ENCODE measurements around the gene CHRNB2.

CHRNB2 gene

DNA sequence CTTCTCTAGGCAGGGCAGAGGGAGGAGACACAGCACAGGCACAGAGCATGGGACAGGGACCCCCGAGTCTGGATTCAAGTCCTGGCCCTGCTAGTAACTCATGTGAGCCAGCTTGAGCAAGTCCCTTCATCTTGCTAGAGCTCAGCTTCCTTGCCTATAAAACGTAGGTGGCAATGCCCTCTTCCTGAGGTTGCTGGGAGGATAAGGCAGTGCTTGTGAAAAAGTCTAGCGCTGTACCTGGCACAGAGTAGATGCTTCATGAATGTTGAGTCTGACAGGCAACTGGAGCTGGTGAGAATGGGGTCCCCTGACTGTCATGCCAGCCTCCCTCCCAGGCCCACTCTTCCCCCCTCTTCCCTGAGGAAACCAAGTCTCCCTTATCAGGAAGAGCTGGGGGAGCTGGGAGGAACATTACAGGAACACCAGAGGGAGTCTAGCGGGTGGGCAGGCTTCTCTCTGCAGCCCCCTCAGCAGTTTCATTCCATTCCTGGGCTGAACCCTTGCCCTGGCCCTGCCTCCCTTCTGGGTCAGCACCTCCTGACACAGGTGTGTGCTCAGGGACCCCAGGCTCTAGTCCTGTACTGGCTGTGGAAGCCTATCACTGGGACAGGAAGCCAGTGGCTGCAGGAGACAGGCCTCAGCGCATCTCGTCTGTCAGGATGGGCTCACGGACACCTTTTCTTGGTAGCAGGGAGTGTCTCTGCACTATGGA lies 9.9 kb downstream of the CHRNB2 start:
- no peaks in the 10 kb centered on the region for H3K27me3 ChIP-seq (ENCODE audit: insufficient read depth, low read length)
- no peak overlapping the region for H2AFZ ChIP-seq (ENCODE audit: low read depth, low read length)
- no peaks in the 10 kb centered on the region for H3K9me3 ChIP-seq (ENCODE audit: low read length)
- no peak overlapping the region for H3K4me3 ChIP-seq (ENCODE audit: low read length)
- H3K36me3 ChIP-seq (ENCODE audit: insufficient read depth, low read length), result peaks cover 60% of the 10 kb centered on the region
- H3K4me1 ChIP-seq (ENCODE audit: insufficient read depth, low read length), result no peaks in the 10 kb centered on the region

GRCh38 chr1:154578058-154578418 lies 10.5 kb downstream of the CHRNB2 start:
- Histone ChIP-seq H3K9me3 (ENCODE audit: low read length) (no peaks in the 10 kb centered on the region), H3K4me1 (ENCODE audit: insufficient read depth, low read length) (no peaks in the 10 kb centered on the region), H3K4me3 (ENCODE audit: low read length) (no peak overlapping the region), H3K36me3 (ENCODE audit: insufficient read depth, low read length) (peaks cover 64% of the 10 kb centered on the region), H2AFZ (ENCODE audit: low read depth, low read length) (no peak overlapping the region), H3K27me3 (ENCODE audit: insufficient read depth, low read length) (no peaks in the 10 kb centered on the region)

DNA sequence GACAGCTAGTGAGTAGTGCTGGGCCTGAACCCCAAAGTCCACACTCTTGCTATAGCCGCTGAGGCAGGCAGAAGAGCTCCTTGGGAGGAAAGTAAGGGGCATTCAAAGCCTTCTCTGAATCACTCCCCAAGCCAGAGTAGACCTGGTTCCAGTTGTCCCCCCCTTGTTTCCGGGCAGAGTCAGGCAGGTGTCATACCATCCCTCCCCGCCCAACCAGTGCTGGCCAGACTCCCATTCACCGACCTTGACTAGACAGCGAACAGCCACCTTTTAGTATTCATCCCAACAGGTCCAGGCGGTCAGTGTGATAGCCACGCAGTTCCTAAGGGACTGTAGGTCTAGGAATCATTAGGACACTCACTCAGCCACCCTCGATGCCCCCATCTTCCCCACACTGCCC lies 11.8 kb downstream of the CHRNB2 start:
- Histone ChIP-seq H3K4me1 (ENCODE audit: insufficient read depth, low read length) (no peaks in the 10 kb centered on the region), H3K27me3 (ENCODE audit: insufficient read depth, low read length) (no peaks in the 10 kb centered on the region), H3K9me3 (ENCODE audit: low read length) (no peaks in the 10 kb centered on the region), H3K4me3 (ENCODE audit: low read length) (no peak overlapping the region), H3K36me3 (ENCODE audit: insufficient read depth, low read length) (peaks cover 77% of the 10 kb centered on the region), H2AFZ (ENCODE audit: low read depth, low read length) (no peak overlapping the region)

DNA sequence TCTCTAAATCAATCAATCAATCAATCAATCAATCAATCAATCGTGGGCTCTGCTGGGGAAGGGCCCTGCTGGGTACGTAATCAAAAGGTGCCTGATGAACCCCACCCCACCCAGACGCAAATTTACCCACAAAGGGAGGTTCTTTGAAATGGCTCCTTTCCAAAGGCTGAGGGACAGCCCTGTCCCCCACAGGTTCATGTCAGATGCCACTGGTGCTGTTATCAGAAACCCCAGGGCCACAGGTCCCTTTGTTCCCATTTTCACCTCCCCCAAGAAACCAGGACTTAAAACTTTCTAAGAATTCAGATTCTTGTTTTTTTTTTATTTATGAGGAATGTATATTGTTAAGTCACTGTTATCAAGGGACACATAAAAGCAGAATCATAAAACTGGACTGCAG lies 14.2 kb downstream of the CHRNB2 start:
- no peaks in the 10 kb centered on the region for H3K27me3 ChIP-seq (ENCODE audit: insufficient read depth, low read length)
- no peak overlapping the region for H2AFZ ChIP-seq (ENCODE audit: low read depth, low read length)
- H3K4me3 ChIP-seq (ENCODE audit: low read length), result no peak overlapping the region
- H3K9me3 ChIP-seq (ENCODE audit: low read length), result no peaks in the 10 kb centered on the region
- H3K36me3 ChIP-seq (ENCODE audit: insufficient read depth, low read length), result peaks cover 91% of the 10 kb centered on the region
- H3K4me1 ChIP-seq (ENCODE audit: insufficient read depth, low read length), result no peaks in the 10 kb centered on the region

- Histone ChIP-seq H2AFZ (ENCODE audit: low read depth, low read length) (no peak overlapping the region), H3K27me3 (ENCODE audit: insufficient read depth, low read length) (no peaks in the 10 kb centered on the region), H3K4me1 (ENCODE audit: insufficient read depth, low read length) (no peaks in the 10 kb centered on the region), H3K4me3 (ENCODE audit: low read length) (no peak overlapping the region), H3K36me3 (ENCODE audit: insufficient read depth, low read length) (peaks cover 93% of the 10 kb centered on the region), H3K9me3 (ENCODE audit: low read length) (no peaks in the 10 kb centered on the region)
These were observed 15.3 kb downstream of the CHRNB2 start for GRCh38 chr1:154582885-154583284.

DNA sequence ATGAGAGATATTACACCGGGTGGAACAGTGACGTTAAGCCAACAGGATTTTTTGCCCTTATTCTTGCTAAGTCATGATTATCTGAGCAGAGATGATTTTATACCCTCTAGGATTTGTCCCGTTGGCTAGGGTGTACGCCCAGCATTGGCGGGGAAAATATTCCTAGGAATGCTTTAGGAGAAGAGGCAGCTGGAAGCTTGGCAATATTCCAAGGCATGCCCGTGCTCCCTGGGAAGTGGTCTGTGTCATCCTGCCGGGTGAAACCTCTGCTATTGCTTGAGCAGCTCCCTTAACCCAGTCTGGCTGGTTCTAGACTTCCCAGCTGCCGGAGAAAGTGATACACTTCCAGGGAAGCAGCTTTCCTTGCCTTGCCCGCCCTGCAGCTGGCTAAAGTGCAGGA lies 16.2 kb downstream of the CHRNB2 start:
- Histone ChIP-seq H3K27me3 (ENCODE audit: insufficient read depth, low read length) (no peaks in the 10 kb centered on the region), H2AFZ (ENCODE audit: low read depth, low read length) (no peak overlapping the region), H3K4me3 (ENCODE audit: low read length) (no peak overlapping the region), H3K9me3 (ENCODE audit: low read length) (no peaks in the 10 kb centered on the region), H3K36me3 (ENCODE audit: insufficient read depth, low read length) (peaks cover 93% of the 10 kb centered on the region), H3K4me1 (ENCODE audit: insufficient read depth, low read length) (no peaks in the 10 kb centered on the region)

- Histone ChIP-seq H3K9me3 (ENCODE audit: low read length) (no peaks in the 10 kb centered on the region), H2AFZ (ENCODE audit: low read depth, low read length) (no peak overlapping the region), H3K27me3 (ENCODE audit: insufficient read depth, low read length) (no peaks in the 10 kb centered on the region), H3K36me3 (ENCODE audit: insufficient read depth, low read length) (peaks cover 94% of the 10 kb centered on the region), H3K4me1 (ENCODE audit: insufficient read depth, low read length) (no peaks in the 10 kb centered on the region), H3K4me3 (ENCODE audit: low read length) (no peak overlapping the region)
These were observed 16.9 kb downstream of the CHRNB2 start for GRCh38 chr1:154584267-154584994.

GRCh38 chr1:154586231-154586630 lies 18.7 kb downstream of the CHRNB2 start:
- H3K9me3 ChIP-seq (ENCODE audit: low read length), result no peaks in the 10 kb centered on the region
- no peak overlapping the region for H2AFZ ChIP-seq (ENCODE audit: low read depth, low read length)
- H3K4me3 ChIP-seq (ENCODE audit: low read length), result no peak overlapping the region
- peaks cover 96% of the 10 kb centered on the region for H3K36me3 ChIP-seq (ENCODE audit: insufficient read depth, low read length)
- H3K27me3 ChIP-seq (ENCODE audit: insufficient read depth, low read length), result no peaks in the 10 kb centered on the region
- no peaks in the 10 kb centered on the region for H3K4me1 ChIP-seq (ENCODE audit: insufficient read depth, low read length)

DNA sequence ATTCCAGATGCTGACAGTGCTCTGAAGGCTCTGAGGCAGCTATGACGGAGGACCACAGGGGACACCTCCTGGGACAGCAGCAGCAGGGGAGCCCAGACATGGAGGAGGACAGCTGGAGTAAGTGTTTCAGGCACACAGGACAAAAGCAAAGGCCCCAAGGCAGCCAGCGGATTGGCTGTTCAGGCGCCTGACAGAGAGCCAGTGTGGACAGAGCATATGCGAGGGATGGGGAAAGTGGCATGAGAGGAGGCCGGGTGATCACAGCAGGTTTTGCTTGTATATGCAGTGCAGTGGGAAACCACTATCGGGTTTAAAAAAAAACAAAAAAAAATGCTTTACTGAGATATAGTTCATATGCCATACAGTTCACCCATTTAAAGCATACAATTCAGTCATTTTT lies 19.1 kb downstream of the CHRNB2 start:
- peaks cover 98% of the 10 kb centered on the region for H3K36me3 ChIP-seq (ENCODE audit: insufficient read depth, low read length)
- no peaks in the 10 kb centered on the region for H3K27me3 ChIP-seq (ENCODE audit: insufficient read depth, low read length)
- no peaks in the 10 kb centered on the region for H3K9me3 ChIP-seq (ENCODE audit: low read length)
- H3K4me3 ChIP-seq (ENCODE audit: low read length), result no peak overlapping the region
- H2AFZ ChIP-seq (ENCODE audit: low read depth, low read length), result no peak overlapping the region
- H3K4me1 ChIP-seq (ENCODE audit: insufficient read depth, low read length), result no peaks in the 10 kb centered on the region

DNA sequence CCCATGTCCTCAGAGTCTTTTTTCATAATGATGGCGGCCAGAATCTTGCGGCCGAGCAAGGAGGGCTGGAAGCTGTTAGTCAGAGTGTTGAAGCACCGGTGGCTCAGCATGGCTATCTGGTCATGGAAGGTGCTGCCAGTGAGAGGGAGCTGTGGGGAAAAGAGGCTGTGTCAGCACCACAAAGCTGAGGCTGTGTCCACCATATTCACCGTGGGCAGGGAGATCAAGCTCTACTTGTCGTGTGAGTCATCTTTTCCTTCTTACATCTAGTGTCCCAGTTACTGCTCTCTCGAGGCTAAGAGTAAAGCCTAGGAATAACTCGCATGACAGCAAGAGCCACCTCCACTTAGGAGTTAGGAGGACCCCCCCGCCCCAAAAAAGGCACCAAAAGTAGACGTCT lies 22.2 kb downstream of the CHRNB2 start:
- H2AFZ ChIP-seq (ENCODE audit: low read depth, low read length), result no peak overlapping the region
- no peaks in the 10 kb centered on the region for H3K9me3 ChIP-seq (ENCODE audit: low read length)
- no peaks in the 10 kb centered on the region for H3K4me1 ChIP-seq (ENCODE audit: insufficient read depth, low read length)
- peaks cover 93% of the 10 kb centered on the region for H3K36me3 ChIP-seq (ENCODE audit: insufficient read depth, low read length)
- no peaks in the 10 kb centered on the region for H3K27me3 ChIP-seq (ENCODE audit: insufficient read depth, low read length)
- H3K4me3 ChIP-seq (ENCODE audit: low read length), result no peak overlapping the region

DNA sequence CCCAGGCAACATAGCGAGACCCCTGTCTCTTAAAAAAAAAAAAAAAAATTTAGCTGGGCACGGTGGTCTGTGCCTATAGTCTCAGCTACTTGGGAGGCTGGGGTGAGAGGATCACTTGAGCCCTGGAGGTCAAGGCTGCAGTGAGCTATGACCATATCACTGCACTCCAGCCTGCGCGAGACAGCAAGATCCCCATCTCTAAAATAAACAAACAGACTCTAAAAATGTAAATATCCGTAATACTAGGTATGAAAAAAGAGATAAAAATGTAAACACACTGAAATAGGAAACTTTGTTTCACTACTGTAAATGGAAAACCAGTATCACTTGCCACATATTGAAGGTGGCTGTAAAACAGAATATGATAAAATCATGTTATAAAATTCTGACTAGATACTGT lies 23.2 kb downstream of the CHRNB2 start:
- no peak overlapping the region for H2AFZ ChIP-seq (ENCODE audit: low read depth, low read length)
- H3K36me3 ChIP-seq (ENCODE audit: insufficient read depth, low read length), result peaks cover 92% of the 10 kb centered on the region
- no peak overlapping the region for H3K4me3 ChIP-seq (ENCODE audit: low read length)
- no peaks in the 10 kb centered on the region for H3K27me3 ChIP-seq (ENCODE audit: insufficient read depth, low read length)
- no peaks in the 10 kb centered on the region for H3K4me1 ChIP-seq (ENCODE audit: insufficient read depth, low read length)
- H3K9me3 ChIP-seq (ENCODE audit: low read length), result no peaks in the 10 kb centered on the region

- Histone ChIP-seq H3K4me3 (ENCODE audit: low read length) (no peak overlapping the region), H3K9me3 (ENCODE audit: low read length) (no peaks in the 10 kb centered on the region), H3K27me3 (ENCODE audit: insufficient read depth, low read length) (no peaks in the 10 kb centered on the region), H3K4me1 (ENCODE audit: insufficient read depth, low read length) (no peaks in the 10 kb centered on the region), H2AFZ (ENCODE audit: low read depth, low read length) (no peak overlapping the region), H3K36me3 (ENCODE audit: insufficient read depth, low read length) (peaks cover 91% of the 10 kb centered on the region)
These were observed 23.6 kb downstream of the CHRNB2 start for GRCh38 chr1:154591206-154591605.

DNA sequence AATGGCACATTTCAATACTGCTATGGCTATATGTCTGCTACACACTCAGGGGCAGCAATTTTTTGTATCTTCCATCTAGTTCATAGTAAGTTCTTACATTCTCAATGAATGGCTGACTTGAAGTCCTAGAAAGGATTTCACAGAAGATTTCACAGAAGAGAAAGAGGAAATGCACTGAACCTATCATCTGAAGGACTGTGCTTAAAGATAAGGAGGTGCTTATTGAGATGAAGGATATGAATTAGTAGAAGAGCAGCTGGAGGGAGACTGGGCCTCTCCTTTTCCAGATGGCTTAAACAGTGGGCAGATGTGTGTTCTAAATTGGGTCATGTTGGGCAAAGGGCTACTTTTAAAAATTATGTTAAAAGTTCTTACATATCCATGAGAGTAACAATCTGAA lies 25.8 kb downstream of the CHRNB2 start:
- H2AFZ ChIP-seq (ENCODE audit: low read depth, low read length), result no peak overlapping the region
- no peaks in the 10 kb centered on the region for H3K9me3 ChIP-seq (ENCODE audit: low read length)
- peaks cover 89% of the 10 kb centered on the region for H3K36me3 ChIP-seq (ENCODE audit: insufficient read depth, low read length)
- H3K4me1 ChIP-seq (ENCODE audit: insufficient read depth, low read length), result no peaks in the 10 kb centered on the region
- no peaks in the 10 kb centered on the region for H3K27me3 ChIP-seq (ENCODE audit: insufficient read depth, low read length)
- H3K4me3 ChIP-seq (ENCODE audit: low read length), result no peak overlapping the region

GRCh38 chr1:154594811-154595210 lies 27.2 kb downstream of the CHRNB2 start:
- H3K27me3 ChIP-seq (ENCODE audit: insufficient read depth, low read length), result no peaks in the 10 kb centered on the region
- H3K4me3 ChIP-seq (ENCODE audit: low read length), result no peak overlapping the region
- H3K36me3 ChIP-seq (ENCODE audit: insufficient read depth, low read length), result peaks cover 88% of the 10 kb centered on the region
- no peaks in the 10 kb centered on the region for H3K4me1 ChIP-seq (ENCODE audit: insufficient read depth, low read length)
- no peak overlapping the region for H2AFZ ChIP-seq (ENCODE audit: low read depth, low read length)
- H3K9me3 ChIP-seq (ENCODE audit: low read length), result no peaks in the 10 kb centered on the region

All from neuron (in vitro differentiated cells).